GM21423 (cell line): ENCODE measurements around the gene CX3CR1.

ENCODE experiments used
- ATAC-seq: cut with Tn5 transposase; IDR thresholded peaks from one replicate; pipeline ENCODE4 v1.9.1; 2021; ENCODE audit warnings: mild to moderate bottlenecking, moderate library complexity; ENCODE audit not compliant: unreplicated experiment

Gene CX3CR1

GRCh38 chr3:39294446-39295183 lies 14.8 kb upstream of the CX3CR1 start:
- ATAC-seq = no peak

GRCh38 chr3:39292961-39293360 lies 13.1 kb upstream of the CX3CR1 start:
- ATAC-seq = no peak

DNA sequence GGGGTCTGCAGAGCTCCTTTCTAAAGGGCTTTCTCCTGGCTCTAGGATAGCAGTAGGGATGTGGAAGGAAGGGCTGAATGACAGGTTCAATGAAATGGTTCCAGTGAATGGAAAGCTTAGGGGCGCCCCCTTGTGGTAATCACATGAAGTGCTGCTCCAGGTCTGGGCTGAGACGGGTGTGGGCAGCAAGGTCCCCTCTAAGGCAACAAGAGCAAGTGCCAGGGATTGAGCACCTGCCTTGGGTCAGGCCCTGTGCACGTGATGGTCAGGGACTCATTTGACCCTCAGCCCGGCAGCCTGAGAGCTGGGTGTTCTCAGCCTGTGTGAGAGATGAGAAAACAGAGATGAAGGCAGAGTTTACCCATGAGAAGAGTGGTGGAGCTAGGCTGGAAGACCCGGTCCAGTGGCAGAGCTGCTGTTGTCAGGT lies 12.1 kb upstream of the CX3CR1 start:
- no peak for ATAC-seq

- no peak for ATAC-seq
These were observed 10.4 kb upstream of the CX3CR1 start for GRCh38 chr3:39290255-39290654.

DNA sequence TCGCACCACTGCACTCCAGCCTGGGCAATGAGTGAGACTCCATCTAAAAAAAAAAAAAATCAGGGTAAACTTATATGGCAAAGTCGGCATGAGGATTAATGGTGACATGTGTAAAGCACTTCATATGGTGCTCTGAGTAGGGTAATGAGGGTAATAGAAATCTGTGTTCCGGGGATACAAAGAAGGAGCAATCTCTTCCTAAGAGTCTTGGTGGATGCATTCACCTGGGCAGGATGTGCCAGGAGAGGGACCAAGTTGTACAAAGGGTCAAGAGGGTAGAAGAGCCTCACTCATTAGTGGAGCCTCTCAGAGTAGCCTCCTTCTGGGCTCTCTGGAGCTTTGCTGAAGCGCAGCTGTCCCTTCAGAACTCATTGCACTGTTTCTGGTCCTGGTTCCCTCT lies 9.3 kb upstream of the CX3CR1 start:
- no peak for ATAC-seq

GRCh38 chr3:39288300-39288808 lies 8.5 kb upstream of the CX3CR1 start:
- ATAC-seq = peak; percentile 98

DNA sequence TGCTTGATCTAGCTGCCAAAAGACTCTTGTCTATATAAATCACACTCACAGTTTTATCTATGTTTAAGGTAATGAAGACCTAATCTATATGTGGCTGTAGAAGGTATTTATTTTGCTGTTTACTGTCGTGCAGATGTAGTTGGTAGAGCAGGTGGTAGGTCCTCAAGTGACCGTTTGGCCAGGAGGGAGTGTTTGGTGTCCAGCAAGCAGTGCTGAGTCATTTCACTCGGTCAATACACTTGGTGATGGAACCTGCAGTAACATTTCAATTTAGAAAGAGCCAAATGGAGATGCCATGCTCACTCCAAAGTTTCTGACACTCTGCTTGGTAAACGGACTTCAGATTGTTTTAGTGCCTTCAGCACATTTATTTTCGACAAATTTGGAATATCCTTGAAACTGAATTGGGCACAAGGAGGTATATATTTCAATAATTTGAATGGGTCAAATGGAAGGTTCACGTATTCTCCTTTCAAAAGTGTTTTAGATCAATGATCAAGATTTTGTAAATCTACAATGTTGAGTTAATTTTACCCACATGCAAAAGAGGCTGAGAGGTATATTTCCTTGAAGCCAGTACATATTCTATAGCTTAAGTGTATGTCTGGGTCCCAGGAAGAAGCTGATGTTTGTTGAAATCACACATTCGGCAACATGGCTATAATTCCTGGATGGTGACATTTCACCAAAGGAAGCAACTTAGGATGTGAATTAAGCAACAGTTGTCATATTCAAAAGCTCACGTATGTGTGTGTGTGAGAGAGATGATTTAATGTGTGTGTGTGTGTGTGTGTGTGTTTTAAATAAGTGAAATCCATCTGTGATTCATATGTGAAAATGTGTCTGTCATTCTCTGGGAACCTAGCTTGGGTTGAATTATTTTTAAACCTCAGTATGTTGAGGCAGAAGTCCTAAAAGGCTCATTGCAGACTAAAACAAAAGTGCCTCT lies 7.7 kb upstream of the CX3CR1 start:
- no peak for ATAC-seq

- ATAC-seq = no peak
These were observed 6.9 kb upstream of the CX3CR1 start for GRCh38 chr3:39286771-39287170.

GRCh38 chr3:39285332-39285731 lies 5.5 kb upstream of the CX3CR1 start:
- no peak for ATAC-seq

DNA sequence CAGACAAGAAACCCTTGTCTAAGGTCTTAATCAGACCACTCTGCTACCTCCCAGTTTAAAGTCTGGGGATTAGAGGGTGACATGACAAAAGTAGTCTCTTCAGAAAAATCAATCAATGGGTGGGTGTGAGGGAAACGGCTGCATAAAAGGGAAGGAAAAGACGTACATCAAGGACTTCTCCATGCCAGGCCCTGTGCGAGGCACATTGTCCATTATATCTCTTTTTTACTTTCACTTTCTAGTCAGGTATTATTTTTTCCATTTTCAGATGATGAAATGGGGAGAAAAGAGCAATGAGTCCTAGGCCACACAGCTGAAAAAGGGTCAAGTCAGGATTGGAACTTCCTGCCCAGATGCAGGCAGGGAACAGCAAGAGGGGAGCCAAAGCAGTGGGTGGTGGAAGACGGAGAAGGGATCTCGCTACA lies 4.6 kb upstream of the CX3CR1 start:
- no peak for ATAC-seq

DNA sequence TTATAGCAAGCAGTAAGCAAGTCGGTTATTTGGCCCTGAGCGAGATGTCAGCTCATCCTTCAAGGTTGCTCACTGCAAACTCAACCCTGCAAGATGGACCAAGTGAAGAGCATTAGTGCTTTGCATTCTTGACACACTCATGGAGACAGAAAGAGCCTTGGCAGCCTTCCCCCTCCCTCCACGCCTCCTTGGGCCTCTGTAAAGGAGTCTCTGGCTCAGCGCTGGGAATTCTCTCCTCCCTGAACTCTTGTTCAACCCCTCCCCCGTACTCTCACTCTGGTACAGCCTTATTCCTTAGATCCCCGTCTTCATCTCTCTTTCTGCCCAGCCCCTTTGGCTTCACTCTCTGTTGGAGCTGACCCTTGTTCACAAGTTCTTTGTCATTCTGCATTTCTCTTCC lies 2.2 kb upstream of the CX3CR1 start:
- ATAC-seq = no peak

DNA sequence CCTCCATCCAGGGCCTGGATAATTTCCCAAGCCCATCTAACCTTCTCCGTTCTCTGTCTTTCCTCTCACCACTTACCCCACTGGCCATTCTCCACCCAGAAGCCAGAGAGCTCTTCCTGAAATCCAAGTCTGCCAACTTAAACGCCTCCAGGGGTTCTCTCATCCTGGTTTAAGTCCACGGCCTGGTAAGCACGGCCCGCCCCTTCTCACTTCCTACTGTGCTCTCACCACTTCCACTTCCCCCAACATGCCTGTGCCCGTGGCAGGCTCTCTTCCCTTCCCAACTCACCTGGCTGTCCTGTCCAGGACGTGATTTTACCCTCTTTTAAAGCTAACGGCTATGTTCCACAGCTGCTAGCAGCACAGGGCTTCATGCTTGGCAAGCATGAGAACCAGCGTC lies 1.7 kb upstream of the CX3CR1 start:
- no peak for ATAC-seq

DNA sequence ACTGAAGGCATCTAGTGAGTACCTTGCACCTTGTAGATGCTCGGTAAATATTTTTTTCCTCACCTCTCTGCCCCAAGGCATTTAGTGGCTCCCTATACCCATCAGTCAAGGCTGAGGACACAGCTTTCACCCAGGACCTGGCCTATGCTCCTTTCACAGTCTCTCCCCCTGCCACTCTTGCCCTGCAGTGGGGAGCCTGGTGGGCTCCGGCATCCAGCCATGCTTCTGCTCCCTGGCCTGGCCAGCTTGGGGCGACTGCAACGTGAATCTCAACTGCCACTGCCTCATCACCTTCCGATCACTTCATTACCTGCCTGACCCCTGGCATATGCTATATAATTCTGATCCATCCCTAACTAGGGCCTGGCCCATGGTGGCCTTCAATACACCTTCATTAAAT lies 735 bp upstream of the CX3CR1 start:
- no peak for ATAC-seq

DNA sequence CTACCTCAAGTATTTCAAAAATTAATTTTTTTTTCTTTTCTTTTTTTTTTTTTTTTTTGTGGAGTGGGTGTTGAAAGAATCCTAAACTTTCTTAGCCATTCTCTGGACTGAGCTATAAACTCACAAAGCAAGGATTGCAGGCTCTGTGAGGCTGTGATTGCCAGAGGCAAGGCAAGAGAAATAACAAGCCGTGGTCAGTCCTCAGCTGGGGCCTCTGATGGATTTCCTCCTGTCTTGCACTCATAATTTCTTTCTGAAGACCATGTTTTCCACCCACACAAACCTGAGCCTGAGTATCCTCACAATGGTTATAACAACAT lies 1.3 kb downstream of the CX3CR1 start:
- ATAC-seq = no peak

- ATAC-seq = no peak
These were observed 1.8 kb downstream of the CX3CR1 start for GRCh38 chr3:39277893-39278615.

DNA sequence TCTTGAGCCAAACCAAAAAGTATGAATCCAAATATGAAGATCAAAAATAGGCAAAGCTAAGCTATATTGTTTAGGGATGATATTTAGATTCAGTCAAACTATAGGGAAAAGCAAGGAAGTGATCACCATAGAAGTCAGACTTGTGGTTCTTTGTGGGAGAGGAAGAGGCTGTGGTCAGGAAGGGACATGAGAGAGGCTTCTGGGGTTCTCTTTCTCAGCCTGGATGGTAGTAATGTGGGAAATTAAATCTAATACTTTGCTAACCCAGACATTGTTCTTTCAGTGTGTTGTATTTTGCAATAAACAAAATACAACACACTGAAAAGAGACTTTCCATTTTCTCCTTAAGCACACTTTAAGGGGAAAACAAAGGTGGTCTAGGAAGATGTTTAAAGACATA lies 3.1 kb downstream of the CX3CR1 start:
- ATAC-seq = no peak

DNA sequence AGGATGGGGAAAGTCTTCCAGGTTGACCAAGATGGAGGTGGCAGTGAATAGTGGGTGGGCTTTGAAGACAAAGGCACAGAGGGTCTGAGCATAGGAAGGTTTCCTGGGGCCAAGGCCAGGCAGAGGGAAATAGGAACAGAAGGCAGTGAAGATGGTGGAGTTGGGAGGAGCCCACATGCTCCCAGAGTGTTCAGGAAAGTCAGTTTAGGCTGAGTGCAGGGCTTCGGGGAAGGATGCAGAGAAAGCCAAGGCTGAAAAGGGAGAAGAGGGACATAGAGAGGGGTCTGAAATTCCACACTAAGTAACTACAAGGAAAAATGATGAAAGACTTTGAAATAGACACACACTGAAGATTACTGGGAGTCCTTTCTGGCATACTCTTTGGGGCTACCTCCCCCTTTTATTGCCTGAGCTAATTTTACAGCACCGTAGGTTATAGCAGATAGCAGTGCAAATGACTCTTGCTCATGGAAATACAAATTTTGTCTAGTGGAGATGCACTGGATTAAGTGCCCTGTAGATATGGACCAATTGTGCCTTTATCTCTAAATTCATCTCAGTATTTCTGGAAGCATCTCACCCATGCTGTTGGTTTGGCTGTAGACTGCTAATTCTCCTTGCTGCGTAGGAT lies 3.8 kb downstream of the CX3CR1 start:
- no peak for ATAC-seq

DNA sequence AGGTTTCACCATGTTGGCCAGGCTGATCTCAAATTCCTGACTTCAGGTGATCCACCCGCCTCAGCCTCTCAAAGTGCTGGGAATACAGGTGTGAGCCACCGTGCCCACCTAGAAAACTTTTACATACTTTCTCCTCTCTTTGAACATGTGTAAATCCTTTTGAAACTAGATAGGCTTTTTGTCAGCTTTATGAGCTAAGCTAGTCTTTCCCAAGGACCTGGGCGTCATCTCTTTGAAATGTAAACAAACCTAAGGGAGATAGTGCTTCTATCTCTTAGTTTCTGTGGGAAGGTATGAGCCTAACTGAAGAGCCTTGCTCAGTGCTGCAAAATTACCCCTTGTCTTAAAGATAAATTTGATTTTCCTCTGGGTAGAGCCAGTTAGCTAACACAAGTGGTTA lies 4.8 kb downstream of the CX3CR1 start:
- ATAC-seq = no peak

DNA sequence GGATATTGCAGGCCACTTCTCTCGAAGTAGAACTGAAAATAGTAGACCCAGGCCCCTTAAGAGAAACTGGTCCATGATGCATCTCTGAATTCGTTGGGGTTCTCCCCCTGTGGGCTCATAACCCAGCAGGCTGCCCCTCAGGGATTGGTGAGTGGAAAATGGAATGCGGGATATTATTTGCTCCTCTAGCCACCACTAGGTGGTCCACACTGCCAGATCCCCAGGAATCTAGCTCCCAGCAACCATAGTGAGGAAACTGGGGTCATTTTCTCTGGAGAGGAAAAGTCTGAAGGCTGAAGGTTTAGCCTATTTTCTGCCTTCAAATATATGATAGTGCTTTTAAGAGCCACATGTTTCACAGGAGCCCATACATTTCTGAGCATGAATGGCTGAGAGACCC lies 6.7 kb downstream of the CX3CR1 start:
- no peak for ATAC-seq

DNA sequence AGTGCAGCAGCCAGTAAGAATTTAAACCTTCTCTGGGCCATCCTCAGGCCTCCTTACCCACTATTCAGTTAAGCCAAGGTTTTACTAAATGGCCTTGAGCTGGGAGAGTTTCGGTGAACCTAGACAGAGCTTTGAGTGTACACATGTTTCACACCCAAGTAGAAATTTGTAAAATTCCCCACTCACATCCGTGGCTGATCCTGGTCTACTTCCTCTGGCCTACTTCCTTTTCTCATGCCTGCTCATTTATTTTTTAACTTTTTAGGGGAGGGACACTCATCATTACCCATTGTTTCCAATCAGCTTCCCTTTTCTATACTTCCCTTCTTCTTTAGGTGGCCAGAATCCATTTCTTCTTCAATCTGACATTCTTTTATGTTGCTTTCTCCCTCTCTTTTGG lies 7.6 kb downstream of the CX3CR1 start:
- no peak for ATAC-seq

- no peak for ATAC-seq
These were observed 8.4 kb downstream of the CX3CR1 start for GRCh38 chr3:39271363-39271914.
